ENCODE results near the gene WNT9A. TPM values are rescaled to one million over a fixed set of nuclear protein-coding genes. Genes with fewer than 3 reads are reported as not detected.

Gene WNT9A
- total RNA-seq (2022; extraction: Qiagen RNA extraction; ENCODE audit: low read depth) = 5.6 to 9.6 TPM (median 8.2 TPM) in 5 replicates

GRCh38 chr1:227947676-227948492, at the start of gene WNT9A:
TSS of gene WNT9A (minus strand) at chr1:227947932. CDS start at chr1:227947887, 45 bp downstream.

Other genes with a start within 250 kb of the WNT9A start
- 23.8 to 33.5 TPM (median 30.1 TPM) in 5 replicates for gene JMJD4, start 212.6 kb downstream of the WNT9A start, total RNA-seq (2022; extraction: Qiagen RNA extraction; ENCODE audit: low read depth)
- gene SNAP47, start 212.5 kb downstream of the WNT9A start, total RNA-seq (2022; extraction: Qiagen RNA extraction; ENCODE audit: low read depth) = 23.5 to 30.9 TPM (median 29.4 TPM) in 5 replicates
- not detected in 5 replicates for gene PRSS38, start 132.3 kb downstream of the WNT9A start, total RNA-seq (2022; extraction: Qiagen RNA extraction; ENCODE audit: low read depth)
- 0.03 TPM in 1 of 5 replicates, not detected in the others for gene WNT3A, start 59.1 kb upstream of the WNT9A start, total RNA-seq (2022; extraction: Qiagen RNA extraction; ENCODE audit: low read depth)
- 353 to 455 TPM (median 439 TPM) in 5 replicates for gene ARF1, start 134.8 kb upstream of the WNT9A start, total RNA-seq (2022; extraction: Qiagen RNA extraction; ENCODE audit: low read depth)
- 30.6 to 42.2 TPM (median 39.5 TPM) in 5 replicates for gene C1orf35, start 155.4 kb upstream of the WNT9A start, total RNA-seq (2022; extraction: Qiagen RNA extraction; ENCODE audit: low read depth)
- gene MRPL55, start 161.4 kb upstream of the WNT9A start, total RNA-seq (2022; extraction: Qiagen RNA extraction; ENCODE audit: low read depth) = 76.6 to 89.1 TPM (median 83.1 TPM) in 5 replicates
- gene GUK1, start 192.3 kb upstream of the WNT9A start, total RNA-seq (2022; extraction: Qiagen RNA extraction; ENCODE audit: low read depth) = 113 to 156 TPM (median 145 TPM) in 5 replicates
- gene GJC2, start 202.0 kb upstream of the WNT9A start, total RNA-seq (2022; extraction: Qiagen RNA extraction; ENCODE audit: low read depth) = 0.21 to 0.48 TPM (median 0.39 TPM) in 5 replicates
- 2.9 to 7.5 TPM (median 5.2 TPM) in 5 replicates for gene IBA57, start 217.9 kb upstream of the WNT9A start, total RNA-seq (2022; extraction: Qiagen RNA extraction; ENCODE audit: low read depth)

All from A549 treated with RU486 at 1 μM for 4 hours (cell line).